ENCODE measurements around the gene CACNG4.
A peak's percentile ranks its signal among the peaks of the same experiment; 100 is the strongest.

The CACNG4 gene

DNA sequence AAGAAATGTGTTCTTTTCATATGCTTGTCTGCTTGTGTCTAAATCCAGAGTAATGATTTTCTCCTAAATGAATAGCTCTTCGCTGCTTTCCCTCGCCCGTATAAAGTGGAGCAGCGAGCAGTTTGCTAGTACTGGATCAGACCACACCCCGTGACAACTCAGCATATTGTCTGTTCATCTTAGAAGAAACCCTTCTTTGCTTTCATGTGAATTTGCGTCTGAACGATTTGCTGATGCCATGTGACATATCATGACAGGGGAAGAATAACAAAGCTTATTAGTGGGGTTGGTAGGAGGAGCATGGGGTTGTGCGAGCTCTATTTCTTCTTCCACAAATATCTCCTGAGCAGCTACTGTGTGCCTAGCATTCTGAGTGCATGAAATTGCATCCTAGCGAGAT is 44.1 kb upstream of the CACNG4 start:
- no peaks in the 10 kb centered on the region for H3K27me3 ChIP-seq (ENCODE audit: insufficient read depth, low read depth, severe bottlenecking)
- TF ChIP-seq, protein P1, sequence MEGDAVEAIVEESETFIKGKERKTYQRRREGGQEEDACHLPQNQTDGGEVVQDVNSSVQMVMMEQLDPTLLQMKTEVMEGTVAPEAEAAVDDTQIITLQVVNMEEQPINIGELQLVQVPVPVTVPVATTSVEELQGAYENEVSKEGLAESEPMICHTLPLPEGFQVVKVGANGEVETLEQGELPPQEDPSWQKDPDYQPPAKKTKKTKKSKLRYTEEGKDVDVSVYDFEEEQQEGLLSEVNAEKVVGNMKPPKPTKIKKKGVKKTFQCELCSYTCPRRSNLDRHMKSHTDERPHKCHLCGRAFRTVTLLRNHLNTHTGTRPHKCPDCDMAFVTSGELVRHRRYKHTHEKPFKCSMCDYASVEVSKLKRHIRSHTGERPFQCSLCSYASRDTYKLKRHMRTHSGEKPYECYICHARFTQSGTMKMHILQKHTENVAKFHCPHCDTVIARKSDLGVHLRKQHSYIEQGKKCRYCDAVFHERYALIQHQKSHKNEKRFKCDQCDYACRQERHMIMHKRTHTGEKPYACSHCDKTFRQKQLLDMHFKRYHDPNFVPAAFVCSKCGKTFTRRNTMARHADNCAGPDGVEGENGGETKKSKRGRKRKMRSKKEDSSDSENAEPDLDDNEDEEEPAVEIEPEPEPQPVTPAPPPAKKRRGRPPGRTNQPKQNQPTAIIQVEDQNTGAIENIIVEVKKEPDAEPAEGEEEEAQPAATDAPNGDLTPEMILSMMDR (IDR thresholded peaks at IDR 0.05; ENCODE audit: low read depth, low read length) = no peak
- no peak overlapping the region for H3K27ac ChIP-seq
- DNase-seq = no peak
- H3K36me3 ChIP-seq = no peaks in the 10 kb centered on the region
- H3K9me3 ChIP-seq (ENCODE audit: severe bottlenecking) = peaks cover 4% of the 10 kb centered on the region
- no peak overlapping the region for H3K4me3 ChIP-seq (ENCODE audit: low read depth, low read length)

DNA sequence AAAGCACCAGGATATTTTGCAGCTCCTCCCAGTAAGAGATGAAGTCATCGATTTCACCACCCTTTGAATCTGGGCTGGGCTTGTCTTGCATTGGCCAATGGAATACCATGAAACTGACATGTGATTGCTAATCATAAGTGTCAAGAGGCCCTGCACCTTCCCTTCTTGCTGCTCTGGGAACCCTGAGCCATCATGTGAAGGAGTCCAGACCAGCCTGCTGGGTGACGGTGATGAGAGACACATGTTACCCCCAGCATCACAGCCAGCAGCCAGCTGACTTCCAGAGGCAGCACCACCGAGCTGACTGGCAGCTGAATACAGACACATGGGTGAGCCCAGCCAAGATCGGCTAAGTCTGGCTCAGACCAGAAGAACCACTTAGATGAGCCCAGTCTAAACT is 43.6 kb upstream of the CACNG4 start:
- DNase-seq = no peak
- TF ChIP-seq, protein P1 (IDR thresholded peaks at IDR 0.05; ENCODE audit: low read depth, low read length) = no peak
- Histone ChIP-seq H3K36me3 (no peaks in the 10 kb centered on the region), H3K27me3 (ENCODE audit: insufficient read depth, low read depth, severe bottlenecking) (no peaks in the 10 kb centered on the region), H3K9me3 (ENCODE audit: severe bottlenecking) (peaks cover 4% of the 10 kb centered on the region), H3K4me3 (ENCODE audit: low read depth, low read length) (no peak overlapping the region), H3K27ac (no peak overlapping the region)

DNA sequence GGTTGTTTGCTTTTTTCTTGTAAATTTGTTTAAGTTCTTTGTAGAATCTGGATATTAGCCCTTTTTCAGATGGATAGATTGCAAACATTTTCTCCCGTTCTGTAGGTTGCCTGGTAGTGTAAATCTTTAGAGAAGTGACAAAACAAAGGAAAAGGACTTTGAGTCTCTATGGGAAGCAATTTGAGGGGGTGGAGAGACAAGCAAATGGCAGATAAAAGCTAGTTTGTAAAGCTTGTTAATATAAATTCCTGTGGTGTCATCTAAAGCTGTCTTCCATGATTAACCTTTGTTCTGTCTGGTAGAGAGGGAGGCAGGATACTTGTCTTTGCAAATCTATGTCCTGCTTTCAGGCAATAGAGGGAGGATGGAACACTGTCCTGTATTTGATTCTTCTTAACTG is 40.6 kb upstream of the CACNG4 start:
- Histone ChIP-seq H3K27me3 (ENCODE audit: insufficient read depth, low read depth, severe bottlenecking) (no peaks in the 10 kb centered on the region), H3K27ac (no peak overlapping the region), H3K4me3 (ENCODE audit: low read depth, low read length) (no peak overlapping the region), H3K9me3 (ENCODE audit: severe bottlenecking) (peaks cover 7% of the 10 kb centered on the region), H3K36me3 (no peaks in the 10 kb centered on the region)
- no peak for DNase-seq
- TF ChIP-seq, protein P1 (IDR thresholded peaks at IDR 0.05; ENCODE audit: low read depth, low read length) = no peak

DNA sequence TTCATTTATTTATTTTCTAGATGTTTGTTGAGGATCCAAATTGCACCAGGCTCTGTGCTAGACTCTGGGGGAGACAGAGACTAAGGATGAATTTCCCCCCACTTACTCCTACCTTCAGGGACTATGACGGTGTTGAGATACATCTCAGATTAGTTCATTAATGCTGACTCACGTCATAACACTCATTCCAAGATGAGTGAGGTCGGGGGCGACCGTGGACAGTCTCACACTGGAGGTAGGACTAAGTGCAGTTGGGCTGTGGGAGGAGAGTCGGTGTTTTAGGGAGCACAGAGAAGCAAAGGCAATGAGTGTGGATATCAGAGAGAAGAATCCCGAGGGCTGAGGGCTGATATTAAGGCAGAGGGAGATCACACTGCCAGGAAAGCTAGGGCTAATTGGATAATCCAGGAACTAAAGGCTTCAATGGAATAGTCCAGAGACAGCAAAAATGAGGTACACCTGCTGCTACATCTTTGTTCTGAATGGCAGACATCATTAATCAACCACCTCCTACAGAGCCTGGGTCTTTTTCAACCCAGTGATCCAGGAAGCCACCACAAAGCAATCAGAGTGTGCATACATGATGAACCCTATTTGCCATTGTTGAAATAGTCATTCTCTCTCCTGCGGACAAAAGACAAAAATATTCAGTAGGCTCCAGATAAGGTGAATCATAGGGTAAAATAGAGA is 38.6 kb upstream of the CACNG4 start:
- no peak overlapping the region for H3K27ac ChIP-seq
- no peaks in the 10 kb centered on the region for H3K36me3 ChIP-seq
- no peaks in the 10 kb centered on the region for H3K27me3 ChIP-seq (ENCODE audit: insufficient read depth, low read depth, severe bottlenecking)
- TF ChIP-seq, protein P1 (IDR thresholded peaks at IDR 0.05; ENCODE audit: low read depth, low read length) = no peak
- peaks cover 12% of the 10 kb centered on the region for H3K9me3 ChIP-seq (ENCODE audit: severe bottlenecking)
- no peak for DNase-seq
- H3K4me3 ChIP-seq (ENCODE audit: low read depth, low read length) = no peak overlapping the region

DNA sequence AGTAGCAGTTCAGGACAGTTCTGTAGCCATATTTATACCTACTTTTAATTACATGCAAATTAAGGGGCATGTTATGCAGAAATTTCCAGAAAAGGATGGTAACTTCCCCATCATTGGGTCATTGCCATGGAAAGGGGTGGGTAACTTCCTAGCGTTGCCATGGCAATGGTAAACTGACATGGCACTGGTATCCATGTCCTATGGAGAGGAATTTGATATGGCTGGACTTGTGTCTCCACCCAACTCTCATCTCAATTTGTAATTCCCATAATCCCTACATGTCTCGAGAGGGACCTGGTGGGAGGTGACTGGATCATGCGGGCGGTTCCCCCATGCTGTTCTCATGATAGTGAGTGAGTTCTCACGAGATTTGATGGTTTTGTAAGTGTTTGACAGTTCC is 35.6 kb upstream of the CACNG4 start:
- no peak overlapping the region; the same call in 1 of the 2 replicates for H3K27ac ChIP-seq
- H3K4me3 ChIP-seq (ENCODE audit: low read depth, low read length) = no peak overlapping the region
- H3K27me3 ChIP-seq (ENCODE audit: insufficient read depth, low read depth, severe bottlenecking) = no peaks in the 10 kb centered on the region
- no peaks in the 10 kb centered on the region for H3K36me3 ChIP-seq
- TF ChIP-seq, protein P1 (IDR thresholded peaks at IDR 0.05; ENCODE audit: low read depth, low read length) = no peak
- no peak for DNase-seq
- peaks cover 12% of the 10 kb centered on the region for H3K9me3 ChIP-seq (ENCODE audit: severe bottlenecking)

DNA sequence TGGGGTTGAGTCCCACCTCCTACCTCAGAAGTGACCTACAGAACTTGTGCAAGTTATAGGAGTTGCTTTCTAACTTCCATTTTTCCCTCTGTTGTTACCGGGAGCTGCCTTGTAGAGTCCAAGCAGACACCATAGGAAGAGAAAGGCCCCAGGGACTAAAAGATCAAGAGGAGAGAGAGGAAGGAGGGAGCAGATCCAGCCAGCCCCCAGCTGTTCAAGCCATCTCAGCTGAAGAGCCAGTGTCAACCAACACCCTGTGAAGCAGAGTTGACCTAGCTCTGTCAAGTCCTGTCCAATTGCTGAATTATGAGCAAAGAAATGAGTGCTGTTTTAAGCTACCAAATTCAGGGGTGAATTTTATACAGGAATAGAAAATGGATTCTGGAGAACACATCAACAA is 34.9 kb upstream of the CACNG4 start:
- Histone ChIP-seq H3K4me3 (ENCODE audit: low read depth, low read length) (no peak overlapping the region), H3K9me3 (ENCODE audit: severe bottlenecking) (peaks cover 12% of the 10 kb centered on the region), H3K27me3 (ENCODE audit: insufficient read depth, low read depth, severe bottlenecking) (no peaks in the 10 kb centered on the region), H3K36me3 (no peaks in the 10 kb centered on the region), H3K27ac (peak overlapping the region; percentile 14; the same call in 1 of the 2 replicates)
- TF ChIP-seq, protein P1 (IDR thresholded peaks at IDR 0.05; ENCODE audit: low read depth, low read length) = no peak
- no peak for DNase-seq
